ENCODE measurements around the gene ATP1B3. TPM values are rescaled to one million over a fixed set of nuclear protein-coding genes. Genes with fewer than 3 reads are reported as not detected.
"Not testable (repeated sequence)": the region's sequence is repeated elsewhere in the genome, so short reads cannot be mapped to it uniquely, and the experiment has no call there.

The ATP1B3 gene
- total RNA-seq, 2 donors from 2014 or later: 182 to 194 TPM

DNA sequence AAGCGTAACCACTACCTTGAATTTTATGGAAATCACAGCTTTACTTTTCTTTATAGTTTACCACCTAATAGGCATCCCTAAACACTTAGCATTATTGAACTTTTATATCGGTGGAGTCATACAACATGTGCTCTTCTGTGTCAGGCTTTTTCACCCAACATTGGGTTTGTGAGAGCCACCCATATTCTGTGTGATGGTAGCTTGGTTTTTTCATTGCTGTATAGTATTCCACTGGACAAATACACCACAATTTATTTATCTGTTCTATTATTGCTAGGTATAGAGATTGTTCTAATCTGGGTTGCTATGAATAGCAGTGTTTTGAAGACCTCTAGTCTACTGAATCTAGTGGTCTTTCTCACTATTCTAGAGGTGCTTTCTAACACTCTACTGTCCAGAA, 31.6 kb upstream of the ATP1B3 start:
- H3K4me3 ChIP-seq (ENCODE audit: low read length): no peak overlapping the region
- Mint-ChIP-seq H3K27ac (no peak overlapping the region), H3K9me3 (no peaks in the 10 kb centered on the region), H3K27me3 (ENCODE audit: insufficient read depth) (no peaks in the 10 kb centered on the region), H3K36me3 (ENCODE audit: low read depth) (no peaks in the 10 kb centered on the region), H3K4me1 (peaks cover 26% of the 10 kb centered on the region), H3K4me3 (no peak overlapping the region)
- TF ChIP-seq, protein P1, sequence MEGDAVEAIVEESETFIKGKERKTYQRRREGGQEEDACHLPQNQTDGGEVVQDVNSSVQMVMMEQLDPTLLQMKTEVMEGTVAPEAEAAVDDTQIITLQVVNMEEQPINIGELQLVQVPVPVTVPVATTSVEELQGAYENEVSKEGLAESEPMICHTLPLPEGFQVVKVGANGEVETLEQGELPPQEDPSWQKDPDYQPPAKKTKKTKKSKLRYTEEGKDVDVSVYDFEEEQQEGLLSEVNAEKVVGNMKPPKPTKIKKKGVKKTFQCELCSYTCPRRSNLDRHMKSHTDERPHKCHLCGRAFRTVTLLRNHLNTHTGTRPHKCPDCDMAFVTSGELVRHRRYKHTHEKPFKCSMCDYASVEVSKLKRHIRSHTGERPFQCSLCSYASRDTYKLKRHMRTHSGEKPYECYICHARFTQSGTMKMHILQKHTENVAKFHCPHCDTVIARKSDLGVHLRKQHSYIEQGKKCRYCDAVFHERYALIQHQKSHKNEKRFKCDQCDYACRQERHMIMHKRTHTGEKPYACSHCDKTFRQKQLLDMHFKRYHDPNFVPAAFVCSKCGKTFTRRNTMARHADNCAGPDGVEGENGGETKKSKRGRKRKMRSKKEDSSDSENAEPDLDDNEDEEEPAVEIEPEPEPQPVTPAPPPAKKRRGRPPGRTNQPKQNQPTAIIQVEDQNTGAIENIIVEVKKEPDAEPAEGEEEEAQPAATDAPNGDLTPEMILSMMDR (conservative IDR thresholded peaks at IDR 0.05): no peak
- H3K27ac ChIP-seq (ENCODE audit: low read depth, low read length): no peak overlapping the region
- peaks cover 6% of the 10 kb centered on the region for H3K4me1 ChIP-seq (ENCODE audit: control insufficient read depth, insufficient read depth, low read length)
- 92 to 94% methylated on average over 1 to 2 of the region's 2 CpGs for WGBS, 2 experiments (ENCODE audit: insufficient coverage in 1 of 2, insufficient read length in 1 of 2)
- DNase-seq: no peak
- H3K27me3 ChIP-seq (ENCODE audit: control insufficient read depth, insufficient read depth, low read length, poor library complexity, severe bottlenecking): no peaks in the 10 kb centered on the region
- no peak overlapping the region for H3K9ac ChIP-seq (ENCODE audit: extremely low read depth, low read length, poor library complexity, severe bottlenecking)
- no peaks in the 10 kb centered on the region for H3K36me3 ChIP-seq (ENCODE audit: control insufficient read depth, insufficient read depth, low read length)
- no peaks in the 10 kb centered on the region for H3K9me3 ChIP-seq (ENCODE audit: control insufficient read depth, low read length)

DNA sequence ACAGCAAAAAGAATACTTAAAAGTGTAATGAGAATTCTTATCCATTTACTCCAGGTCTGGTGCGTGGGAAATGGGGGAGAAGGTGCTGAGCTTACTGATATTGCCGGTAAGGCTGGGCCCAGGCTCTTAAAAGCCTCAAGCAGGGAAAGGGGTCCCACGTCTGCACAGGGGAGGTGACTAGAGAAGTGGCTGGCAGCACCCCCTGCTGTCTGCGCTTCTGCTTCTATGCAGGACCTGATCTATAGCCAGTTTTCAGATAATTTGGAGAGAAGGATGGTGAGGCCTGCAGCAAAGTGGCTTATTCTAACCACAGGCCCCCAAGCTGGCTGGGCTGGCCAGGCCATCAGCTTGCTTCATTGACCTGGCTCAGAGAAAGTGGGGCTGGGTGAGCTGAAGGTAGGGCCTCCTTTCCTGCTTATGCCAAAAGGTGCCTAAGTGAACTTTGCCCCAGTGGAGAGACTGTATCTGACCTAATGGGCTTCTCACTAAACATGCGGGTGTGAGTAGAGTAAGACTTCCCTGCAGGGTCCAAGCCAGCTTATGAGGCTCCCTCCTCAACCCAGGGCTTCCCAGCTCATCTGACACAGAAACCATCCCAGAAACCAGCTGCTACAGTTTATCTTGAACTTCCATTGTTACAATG, 30.9 kb upstream of the ATP1B3 start:
- Histone ChIP-seq H3K27ac (ENCODE audit: low read depth, low read length) (no peak overlapping the region), H3K9me3 (ENCODE audit: control insufficient read depth, low read length) (no peaks in the 10 kb centered on the region), H3K9ac (ENCODE audit: extremely low read depth, low read length, poor library complexity, severe bottlenecking) (no peak overlapping the region), H3K36me3 (ENCODE audit: control insufficient read depth, insufficient read depth, low read length) (no peaks in the 10 kb centered on the region), H3K4me1 (ENCODE audit: control insufficient read depth, insufficient read depth, low read length) (peaks cover 6% of the 10 kb centered on the region), H3K27me3 (ENCODE audit: control insufficient read depth, insufficient read depth, low read length, poor library complexity, severe bottlenecking) (no peaks in the 10 kb centered on the region), H3K4me3 (ENCODE audit: low read length) (no peak overlapping the region)
- Mint-ChIP-seq H3K27me3 (ENCODE audit: insufficient read depth) (no peaks in the 10 kb centered on the region), H3K4me3 (no peak overlapping the region), H3K4me1 (peaks cover 26% of the 10 kb centered on the region), H3K9me3 (no peaks in the 10 kb centered on the region), H3K27ac (no peak overlapping the region), H3K36me3 (ENCODE audit: low read depth) (no peaks in the 10 kb centered on the region)
- DNase-seq: peak; percentile 70
- TF ChIP-seq, protein P1 (conservative IDR thresholded peaks at IDR 0.05): peak; percentile 48
- WGBS, 2 experiments (ENCODE audit: insufficient coverage in 1 of 2, insufficient read length in 1 of 2): 85 to 89% methylated on average over 4 to 5 of the region's 5 CpGs

DNA sequence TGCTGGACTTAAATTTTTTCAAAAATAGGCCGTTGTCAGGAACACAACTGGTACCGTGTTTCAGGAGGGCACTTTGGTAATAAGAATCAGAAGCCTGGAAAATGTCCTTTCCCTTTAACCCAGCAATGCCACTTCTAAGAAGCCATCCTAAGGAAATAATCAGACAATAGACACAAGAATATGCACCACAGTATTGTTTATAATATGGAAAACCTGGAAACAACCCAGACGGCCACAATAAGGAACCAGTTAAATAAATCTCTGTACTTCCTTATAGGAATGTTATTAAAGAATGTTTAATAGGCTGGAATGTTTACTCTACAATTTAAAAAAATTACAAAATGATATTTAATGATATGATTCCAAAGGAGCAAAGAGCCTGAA, 30.4 kb upstream of the ATP1B3 start:
- Histone ChIP-seq H3K36me3 (ENCODE audit: control insufficient read depth, insufficient read depth, low read length) (no peaks in the 10 kb centered on the region), H3K9me3 (ENCODE audit: control insufficient read depth, low read length) (no peaks in the 10 kb centered on the region), H3K27ac (ENCODE audit: low read depth, low read length) (no peak overlapping the region), H3K4me3 (ENCODE audit: low read length) (no peak overlapping the region), H3K9ac (ENCODE audit: extremely low read depth, low read length, poor library complexity, severe bottlenecking) (no peak overlapping the region), H3K27me3 (ENCODE audit: control insufficient read depth, insufficient read depth, low read length, poor library complexity, severe bottlenecking) (no peaks in the 10 kb centered on the region), H3K4me1 (ENCODE audit: control insufficient read depth, insufficient read depth, low read length) (peaks cover 6% of the 10 kb centered on the region)
- peaks cover 21% of the 10 kb centered on the region for H3K4me1 Mint-ChIP-seq
- H3K4me3 Mint-ChIP-seq: no peak overlapping the region
- no peaks in the 10 kb centered on the region for H3K36me3 Mint-ChIP-seq (ENCODE audit: low read depth)
- H3K27me3 Mint-ChIP-seq (ENCODE audit: insufficient read depth): no peaks in the 10 kb centered on the region
- no peaks in the 10 kb centered on the region for H3K9me3 Mint-ChIP-seq
- DNase-seq: no peak
- TF ChIP-seq, protein P1 (conservative IDR thresholded peaks at IDR 0.05): no peak
- no peak overlapping the region for H3K27ac Mint-ChIP-seq
- WGBS, 2 experiments (ENCODE audit: insufficient coverage in 1 of 2, insufficient read length in 1 of 2): 71 to 84% methylated on average over 2 of the region's 3 CpGs

DNA sequence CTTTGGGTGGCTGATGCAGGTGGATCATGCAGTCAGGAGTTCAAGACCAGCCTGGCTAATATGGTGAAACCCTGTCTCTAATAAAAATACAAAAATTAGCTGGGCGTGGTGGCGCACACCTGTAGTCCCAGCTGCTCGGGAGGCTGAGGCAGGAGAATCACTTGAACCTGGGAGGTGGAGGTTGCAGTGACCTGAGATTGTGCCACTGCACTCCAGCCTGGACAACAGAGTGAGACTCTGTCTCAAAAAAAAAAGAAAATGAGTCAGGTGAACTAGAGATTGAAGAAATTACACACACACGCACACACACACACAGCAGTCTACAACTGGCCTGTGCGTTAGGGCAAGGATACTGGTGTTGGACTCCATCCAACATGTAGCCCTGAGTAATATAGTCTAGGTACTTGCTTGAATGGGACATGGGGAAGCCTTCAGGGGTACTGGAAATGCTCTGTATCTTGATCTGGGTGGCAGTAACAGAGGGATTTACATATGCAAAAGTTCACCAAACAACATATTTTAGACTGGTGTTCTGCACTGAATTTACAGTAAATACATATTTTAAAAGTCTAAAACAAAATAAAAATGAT, 28.2 kb upstream of the ATP1B3 start:
- H3K4me1 ChIP-seq (ENCODE audit: control insufficient read depth, insufficient read depth, low read length); H3K36me3 ChIP-seq (ENCODE audit: control insufficient read depth, insufficient read depth, low read length); H3K27ac ChIP-seq (ENCODE audit: low read depth, low read length); H3K4me3 ChIP-seq (ENCODE audit: low read length); H3K9me3 ChIP-seq (ENCODE audit: control insufficient read depth, low read length); H3K36me3 Mint-ChIP-seq (ENCODE audit: low read depth); DNase-seq; H3K9me3 Mint-ChIP-seq; H3K27me3 ChIP-seq (ENCODE audit: control insufficient read depth, insufficient read depth, low read length, poor library complexity, severe bottlenecking); H3K9ac ChIP-seq (ENCODE audit: extremely low read depth, low read length, poor library complexity, severe bottlenecking); H3K27me3 Mint-ChIP-seq (ENCODE audit: insufficient read depth); H3K27ac Mint-ChIP-seq; H3K4me3 Mint-ChIP-seq: not testable (repeated sequence)
- H3K4me1 Mint-ChIP-seq: peaks cover 16% of the 10 kb centered on the region
- WGBS, 2 experiments (ENCODE audit: insufficient coverage in 1 of 2, insufficient read length in 1 of 2): 93 to 100% methylated on average over 3 to 5 of the region's 5 CpGs

Measured in endodermal cell (in vitro differentiated cells).